Suprapubic skin (tissue), 3 donors: ENCODE measurements around the gene BNIP1.

Experiments
- POLR2A ChIP-seq, 2 donors: fragments of 450-650 bp; IDR thresholded peaks; one replicate each; pipeline ENCODE4 v1.6.1; 2017; ENCODE audit warnings: antibody characterized with exemption in 2 of 2, mild to moderate bottlenecking in 2 of 2, moderate library complexity in 2 of 2
- TF ChIP-seq, protein P1 (sequence below), 2 donors: fragments of 200-600 bp in 1 of 2; fragments of 450-650 bp in 1 of 2; sonication (generic) in 1 of 2; IDR thresholded peaks; one replicate each; pipeline ENCODE4 v1.5.1; 2016 to 2019; ENCODE audit warnings: antibody characterized with exemption in 2 of 2, mild to moderate bottlenecking in 1 of 2, moderate library complexity in 1 of 2

DNA sequence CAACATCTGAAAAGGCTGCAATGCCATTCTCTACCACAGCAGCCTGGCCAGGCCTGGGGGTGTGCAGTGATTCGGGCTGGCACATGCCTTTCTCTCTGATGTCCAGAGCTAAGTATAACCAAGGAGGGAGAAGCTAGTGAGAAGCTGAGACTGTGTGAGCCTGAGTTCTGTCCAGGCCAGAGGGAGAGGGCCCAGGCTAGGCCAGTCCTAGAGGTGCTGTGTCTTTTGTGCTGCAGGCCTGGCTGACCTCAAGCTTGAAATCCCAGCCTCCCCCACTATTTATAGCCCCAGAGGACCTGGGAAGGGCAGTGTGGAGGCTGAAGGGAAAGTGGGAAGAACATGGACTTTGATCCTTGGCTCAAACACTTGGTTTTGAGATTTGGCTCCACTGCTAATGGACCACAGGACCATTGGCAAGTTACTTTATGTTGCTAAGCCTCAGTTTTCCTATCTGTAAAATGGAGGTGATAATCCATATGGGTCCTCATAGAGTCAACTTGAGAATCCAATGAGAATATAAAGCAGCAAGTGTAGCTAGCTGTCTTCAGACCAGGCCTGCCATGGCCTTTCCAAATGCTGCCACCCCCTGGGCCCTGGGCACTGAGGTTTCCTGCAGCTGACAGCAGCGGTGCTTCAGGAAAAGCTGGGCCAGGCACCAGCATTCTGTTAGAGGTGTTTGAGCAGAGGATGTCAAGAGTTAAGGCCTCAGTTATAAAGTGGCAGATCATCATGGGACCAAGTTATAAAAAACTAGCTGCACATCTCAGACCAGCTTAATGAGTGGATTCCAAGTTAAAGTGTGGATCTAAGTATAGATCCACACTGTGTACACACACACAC is 21.1 kb downstream of the BNIP1 start:
- TF ChIP-seq POLR2A (IDR thresholded peaks at IDR 0.05), result no peak
- TF ChIP-seq, protein P1, sequence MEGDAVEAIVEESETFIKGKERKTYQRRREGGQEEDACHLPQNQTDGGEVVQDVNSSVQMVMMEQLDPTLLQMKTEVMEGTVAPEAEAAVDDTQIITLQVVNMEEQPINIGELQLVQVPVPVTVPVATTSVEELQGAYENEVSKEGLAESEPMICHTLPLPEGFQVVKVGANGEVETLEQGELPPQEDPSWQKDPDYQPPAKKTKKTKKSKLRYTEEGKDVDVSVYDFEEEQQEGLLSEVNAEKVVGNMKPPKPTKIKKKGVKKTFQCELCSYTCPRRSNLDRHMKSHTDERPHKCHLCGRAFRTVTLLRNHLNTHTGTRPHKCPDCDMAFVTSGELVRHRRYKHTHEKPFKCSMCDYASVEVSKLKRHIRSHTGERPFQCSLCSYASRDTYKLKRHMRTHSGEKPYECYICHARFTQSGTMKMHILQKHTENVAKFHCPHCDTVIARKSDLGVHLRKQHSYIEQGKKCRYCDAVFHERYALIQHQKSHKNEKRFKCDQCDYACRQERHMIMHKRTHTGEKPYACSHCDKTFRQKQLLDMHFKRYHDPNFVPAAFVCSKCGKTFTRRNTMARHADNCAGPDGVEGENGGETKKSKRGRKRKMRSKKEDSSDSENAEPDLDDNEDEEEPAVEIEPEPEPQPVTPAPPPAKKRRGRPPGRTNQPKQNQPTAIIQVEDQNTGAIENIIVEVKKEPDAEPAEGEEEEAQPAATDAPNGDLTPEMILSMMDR (IDR thresholded peaks at IDR 0.05), result no peak
